ENCODE results near the gene MOGAT2.

- TF ChIP-seq, protein P1, sequence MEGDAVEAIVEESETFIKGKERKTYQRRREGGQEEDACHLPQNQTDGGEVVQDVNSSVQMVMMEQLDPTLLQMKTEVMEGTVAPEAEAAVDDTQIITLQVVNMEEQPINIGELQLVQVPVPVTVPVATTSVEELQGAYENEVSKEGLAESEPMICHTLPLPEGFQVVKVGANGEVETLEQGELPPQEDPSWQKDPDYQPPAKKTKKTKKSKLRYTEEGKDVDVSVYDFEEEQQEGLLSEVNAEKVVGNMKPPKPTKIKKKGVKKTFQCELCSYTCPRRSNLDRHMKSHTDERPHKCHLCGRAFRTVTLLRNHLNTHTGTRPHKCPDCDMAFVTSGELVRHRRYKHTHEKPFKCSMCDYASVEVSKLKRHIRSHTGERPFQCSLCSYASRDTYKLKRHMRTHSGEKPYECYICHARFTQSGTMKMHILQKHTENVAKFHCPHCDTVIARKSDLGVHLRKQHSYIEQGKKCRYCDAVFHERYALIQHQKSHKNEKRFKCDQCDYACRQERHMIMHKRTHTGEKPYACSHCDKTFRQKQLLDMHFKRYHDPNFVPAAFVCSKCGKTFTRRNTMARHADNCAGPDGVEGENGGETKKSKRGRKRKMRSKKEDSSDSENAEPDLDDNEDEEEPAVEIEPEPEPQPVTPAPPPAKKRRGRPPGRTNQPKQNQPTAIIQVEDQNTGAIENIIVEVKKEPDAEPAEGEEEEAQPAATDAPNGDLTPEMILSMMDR (IDR thresholded peaks at IDR 0.05) = no peak
- TF ChIP-seq POLR2AphosphoS5 (IDR thresholded peaks at IDR 0.05; ENCODE audit: low read depth, low read length) (no peak), TCF7L2 (IDR thresholded peaks at IDR 0.05; ENCODE audit: low read depth, low read length) (no peak)
These were observed 27.6 kb upstream of the MOGAT2 start for GRCh38 chr11:75689863-75690609.

Data from Panc1 (cell line).